HEK293T (cell line): ENCODE results near the gene PAX7.

ENCODE experiments used
- ARNT ChIP-seq: fragments of 450-650 bp; IDR thresholded peaks from 2 replicates; pipeline ENCODE4 v1.6.1; 2017; ENCODE audit warnings: mild to moderate bottlenecking
- BHLHE40 ChIP-seq: fragments of 450-650 bp; IDR thresholded peaks from 2 replicates; pipeline ENCODE4 v1.6.1; 2016; ENCODE audit warnings: mild to moderate bottlenecking, moderate library complexity, borderline replicate concordance
- ELF4 ChIP-seq: fragments of 450-650 bp; IDR thresholded peaks from 2 replicates; pipeline ENCODE4 v1.6.1; 2017; ENCODE audit warnings: antibody characterized with exemption
- FOXM1 ChIP-seq: fragments of 450-650 bp; IDR thresholded peaks from 2 replicates; pipeline ENCODE4 v1.6.1; 2017; ENCODE audit warnings: mild to moderate bottlenecking, borderline replicate concordance
- HDGF ChIP-seq: fragments of 450-650 bp; IDR thresholded peaks from 2 replicates; pipeline ENCODE4 v1.6.1; 2017; ENCODE audit warnings: antibody characterized with exemption, borderline replicate concordance
- L3MBTL2 ChIP-seq: fragments of 450-650 bp; conservative IDR thresholded peaks from 2 replicates; pipeline ENCODE4 v1.6.1; 2016; ENCODE audit warnings: mild to moderate bottlenecking
- LEF1 ChIP-seq: fragments of 450-650 bp; IDR thresholded peaks from 2 replicates; pipeline ENCODE4 v1.6.1; 2017; ENCODE audit warnings: mild to moderate bottlenecking, borderline replicate concordance
- SP1 ChIP-seq: fragments of 450-650 bp; IDR thresholded peaks from 2 replicates; pipeline ENCODE4 v1.6.1; 2017
- SUZ12 ChIP-seq: fragments of 450-650 bp; IDR thresholded peaks from 2 replicates; pipeline ENCODE4 v1.6.1; 2016; ENCODE audit warnings: mild to moderate bottlenecking
- TARDBP ChIP-seq: fragments of 450-650 bp; IDR thresholded peaks from 2 replicates; pipeline ENCODE4 v1.6.1; 2016
- TF ChIP-seq, protein P1 (sequence below): fragments of 450-650 bp; IDR thresholded peaks from 2 replicates; pipeline ENCODE4 v1.6.1; 2016

GRCh38 chr1:18649693-18650370, 19.2 kb downstream of the PAX7 start:
- TF ChIP-seq SP1 (no peak), ARNT (no peak), HDGF (no peak), L3MBTL2 (no peak), TARDBP (no peak), LEF1 (no peak), ELF4 (no peak), FOXM1 (no peak), BHLHE40 (no peak), SUZ12 (no peak)
- TF ChIP-seq, protein P1, sequence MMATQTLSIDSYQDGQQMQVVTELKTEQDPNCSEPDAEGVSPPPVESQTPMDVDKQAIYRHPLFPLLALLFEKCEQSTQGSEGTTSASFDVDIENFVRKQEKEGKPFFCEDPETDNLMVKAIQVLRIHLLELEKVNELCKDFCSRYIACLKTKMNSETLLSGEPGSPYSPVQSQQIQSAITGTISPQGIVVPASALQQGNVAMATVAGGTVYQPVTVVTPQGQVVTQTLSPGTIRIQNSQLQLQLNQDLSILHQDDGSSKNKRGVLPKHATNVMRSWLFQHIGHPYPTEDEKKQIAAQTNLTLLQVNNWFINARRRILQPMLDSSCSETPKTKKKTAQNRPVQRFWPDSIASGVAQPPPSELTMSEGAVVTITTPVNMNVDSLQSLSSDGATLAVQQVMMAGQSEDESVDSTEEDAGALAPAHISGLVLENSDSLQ, result no peak
